ENCODE data around the gene ZNF296. TPM values are rescaled to one million over a fixed set of nuclear protein-coding genes. Genes with fewer than 3 reads are reported as not detected.

Gene ZNF296
- total RNA-seq, 1 experiment from 2014 or later: 3.9 TPM

DNA sequence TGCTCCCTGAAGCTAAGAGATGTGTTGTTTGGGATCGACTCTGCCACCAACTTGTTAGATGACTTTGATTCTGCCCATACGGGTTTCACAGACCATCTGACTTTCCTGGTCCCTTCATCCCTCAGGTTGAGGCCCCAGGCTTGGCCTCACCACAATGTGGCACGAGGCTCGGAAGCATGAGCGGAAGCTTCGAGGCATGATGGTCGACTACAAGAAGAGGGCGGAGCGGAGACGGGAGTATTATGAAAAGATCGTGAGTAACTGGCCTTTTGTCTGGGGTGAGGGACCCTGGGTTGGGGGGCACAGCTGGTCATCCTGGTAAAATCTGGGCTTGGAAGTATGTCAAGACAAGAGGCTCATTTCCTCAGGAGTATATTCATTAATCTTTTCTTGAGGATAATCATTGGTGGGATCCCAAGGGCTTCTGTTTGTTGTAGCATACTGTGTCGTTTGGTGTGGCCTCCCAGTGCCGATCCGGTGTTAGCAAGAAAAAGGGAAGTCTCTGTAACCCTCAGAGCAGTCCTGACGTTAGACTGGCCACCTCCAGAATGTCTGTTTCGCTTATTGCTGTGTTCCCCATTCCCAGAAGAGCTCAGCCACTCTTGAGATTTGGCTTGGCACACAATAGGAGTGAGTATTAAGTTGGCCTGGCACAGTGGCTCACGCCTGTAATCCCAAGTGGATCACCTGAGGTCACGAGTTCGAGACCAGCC is 36.1 kb downstream of the ZNF296 start:
- peak overlapping the region; percentile 98 for H3K4me2 ChIP-seq (ENCODE audit: low read depth, low read length, poor library complexity, severe bottlenecking)
- no peak overlapping the region for H2AFZ ChIP-seq (ENCODE audit: low read length)
- peaks cover 18% of the 10 kb centered on the region for H3K36me3 ChIP-seq (ENCODE audit: insufficient read depth, low read length)
- DNase-seq: no peak
- peak overlapping the region; percentile 100 for H3K9ac ChIP-seq (ENCODE audit: low read length)
- no peaks in the 10 kb centered on the region for H3K27me3 ChIP-seq (ENCODE audit: low read length)
- H3K9me3 ChIP-seq (ENCODE audit: low read length): no peaks in the 10 kb centered on the region
- peaks cover 29% of the 10 kb centered on the region for H3K4me1 ChIP-seq (ENCODE audit: low read length)
- no peaks in the 10 kb centered on the region for H3K9me2 ChIP-seq (replicated peaks; ENCODE audit: insufficient read depth, low read length)
- peak overlapping the region; percentile 99 for H3K4me3 ChIP-seq (ENCODE audit: low read length)
- peaks cover 57% of the 10 kb centered on the region for H3K79me2 ChIP-seq (ENCODE audit: low read length)
- H4K20me1 ChIP-seq (ENCODE audit: insufficient read depth, low read depth, low read length): peaks cover 32% of the 10 kb centered on the region
- no peak overlapping the region for H3K27ac ChIP-seq (ENCODE audit: low read length)

DNA sequence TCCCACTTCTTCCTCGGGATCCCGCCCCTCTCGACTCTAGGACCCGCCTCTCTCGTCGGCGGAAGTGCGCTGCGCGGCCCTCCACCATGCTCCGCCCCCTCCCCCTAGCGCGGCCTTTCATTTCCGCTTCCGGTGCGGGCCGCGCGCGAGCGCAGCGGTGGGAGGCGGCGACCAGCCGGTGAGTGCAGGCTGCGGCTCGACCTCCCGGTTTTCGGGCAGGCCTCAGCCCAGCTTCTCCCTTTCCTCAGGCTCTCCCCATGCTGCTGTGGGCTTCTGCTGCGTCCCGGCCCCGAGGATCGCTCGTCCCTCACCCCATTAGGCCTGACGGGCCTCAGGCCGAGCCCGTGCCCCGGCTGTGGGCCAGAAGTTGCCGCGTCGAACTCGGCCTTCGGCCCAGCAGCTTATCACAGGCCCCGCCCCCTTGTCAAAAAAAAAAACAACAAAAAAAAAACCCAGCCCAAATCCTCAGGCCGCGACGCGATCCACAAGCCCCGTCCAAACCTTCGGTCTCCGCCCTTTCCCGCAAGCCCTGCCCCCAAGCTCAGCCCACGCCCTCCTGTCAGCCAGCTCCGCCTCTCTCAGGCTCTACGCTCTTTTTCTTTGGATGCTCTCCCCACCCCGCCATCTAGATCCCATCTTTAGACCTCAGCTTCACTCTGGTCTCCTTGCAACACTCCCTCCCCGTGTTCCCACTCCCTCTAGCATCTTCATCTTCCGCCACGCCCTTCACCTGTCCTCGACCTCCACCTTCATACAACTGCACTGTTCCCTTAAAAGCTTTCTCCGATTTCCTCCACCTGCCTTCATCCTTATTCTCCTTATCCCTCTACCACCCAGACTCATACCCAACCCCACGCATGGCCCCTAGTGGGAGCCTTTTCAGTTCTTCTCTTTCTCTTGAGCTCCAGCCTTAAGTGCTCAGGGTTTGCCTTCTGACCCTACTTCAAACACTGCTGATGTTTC is 37.1 kb downstream of the ZNF296 start, which contains the start of gene CLASRP:
Gene CLASRP (plus strand): TSS at position 115 of the 963 bp plus-strand sequence. CDS start 1,168 bp downstream, outside the sequence.
- H3K36me3 ChIP-seq (ENCODE audit: insufficient read depth, low read length): peaks cover 18% of the 10 kb centered on the region
- peaks cover 32% of the 10 kb centered on the region for H4K20me1 ChIP-seq (ENCODE audit: insufficient read depth, low read depth, low read length)
- H3K4me2 ChIP-seq (ENCODE audit: low read depth, low read length, poor library complexity, severe bottlenecking): peak within 1 kb of the TSS; percentile 98
- no peaks in the 10 kb centered on the region for H3K9me3 ChIP-seq (ENCODE audit: low read length)
- H3K27me3 ChIP-seq (ENCODE audit: low read length): no peaks in the 10 kb centered on the region
- no peak within 1 kb of the TSS for H2AFZ ChIP-seq (ENCODE audit: low read length)
- H3K9ac ChIP-seq (ENCODE audit: low read length): peak within 1 kb of the TSS; percentile 100
- H3K9me2 ChIP-seq (replicated peaks; ENCODE audit: insufficient read depth, low read length): no peaks in the 10 kb centered on the region
- DNase-seq: peak; percentile 95
- H3K79me2 ChIP-seq (ENCODE audit: low read length): peaks cover 47% of the 10 kb centered on the region
- H3K4me1 ChIP-seq (ENCODE audit: low read length): peaks cover 21% of the 10 kb centered on the region
- peak within 1 kb of the TSS; percentile 71 for H3K27ac ChIP-seq (ENCODE audit: low read length)
- H3K4me3 ChIP-seq (ENCODE audit: low read length): peak within 1 kb of the TSS; percentile 99

DNA sequence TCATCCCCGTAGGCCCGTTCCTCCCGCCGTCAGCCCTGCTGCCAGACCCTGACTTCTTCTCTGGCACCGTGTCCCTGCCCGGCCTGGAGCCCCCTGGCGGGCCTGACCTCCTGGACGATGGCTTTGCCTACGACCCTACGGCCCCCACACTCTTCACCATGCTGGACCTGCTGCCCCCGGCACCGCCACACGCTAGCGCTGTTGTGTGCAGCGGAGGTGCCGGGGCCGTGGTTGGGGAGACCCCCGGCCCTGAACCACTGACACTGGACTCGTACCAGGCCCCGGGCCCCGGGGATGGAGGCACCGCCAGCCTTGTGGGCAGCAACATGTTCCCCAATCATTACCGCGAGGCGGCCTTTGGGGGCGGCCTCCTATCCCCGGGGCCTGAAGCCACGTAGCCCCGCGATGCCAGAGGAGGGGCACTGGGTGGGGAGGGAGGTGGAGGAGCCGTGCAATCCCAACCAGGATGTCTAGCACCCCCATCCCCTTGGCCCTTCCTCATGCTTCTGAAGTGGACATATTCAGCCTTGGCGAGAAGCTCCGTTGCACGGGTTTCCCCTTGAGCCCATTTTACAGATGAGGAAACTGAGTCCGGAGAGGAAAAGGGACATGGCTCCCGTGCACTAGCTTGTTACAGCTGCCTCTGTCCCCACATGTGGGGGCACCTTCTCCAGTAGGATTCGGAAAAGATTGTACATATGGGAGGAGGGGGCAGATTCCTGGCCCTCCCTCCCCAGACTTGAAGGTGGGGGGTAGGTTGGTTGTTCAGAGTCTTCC is 38.7 kb downstream of the ZNF296 start:
- peaks cover 21% of the 10 kb centered on the region for H3K4me1 ChIP-seq (ENCODE audit: low read length)
- no peaks in the 10 kb centered on the region for H3K9me3 ChIP-seq (ENCODE audit: low read length)
- H3K79me2 ChIP-seq (ENCODE audit: low read length): peaks cover 35% of the 10 kb centered on the region
- H4K20me1 ChIP-seq (ENCODE audit: insufficient read depth, low read depth, low read length): peaks cover 28% of the 10 kb centered on the region
- H3K4me2 ChIP-seq (ENCODE audit: low read depth, low read length, poor library complexity, severe bottlenecking): no peak overlapping the region
- no peak overlapping the region for H2AFZ ChIP-seq (ENCODE audit: low read length)
- no peaks in the 10 kb centered on the region for H3K9me2 ChIP-seq (replicated peaks; ENCODE audit: insufficient read depth, low read length)
- H3K4me3 ChIP-seq (ENCODE audit: low read length): no peak overlapping the region
- no peak for DNase-seq
- no peaks in the 10 kb centered on the region for H3K27me3 ChIP-seq (ENCODE audit: low read length)
- no peak overlapping the region for H3K27ac ChIP-seq (ENCODE audit: low read length)
- no peak overlapping the region for H3K9ac ChIP-seq (ENCODE audit: low read length)
- H3K36me3 ChIP-seq (ENCODE audit: insufficient read depth, low read length): peaks cover 18% of the 10 kb centered on the region

DNA sequence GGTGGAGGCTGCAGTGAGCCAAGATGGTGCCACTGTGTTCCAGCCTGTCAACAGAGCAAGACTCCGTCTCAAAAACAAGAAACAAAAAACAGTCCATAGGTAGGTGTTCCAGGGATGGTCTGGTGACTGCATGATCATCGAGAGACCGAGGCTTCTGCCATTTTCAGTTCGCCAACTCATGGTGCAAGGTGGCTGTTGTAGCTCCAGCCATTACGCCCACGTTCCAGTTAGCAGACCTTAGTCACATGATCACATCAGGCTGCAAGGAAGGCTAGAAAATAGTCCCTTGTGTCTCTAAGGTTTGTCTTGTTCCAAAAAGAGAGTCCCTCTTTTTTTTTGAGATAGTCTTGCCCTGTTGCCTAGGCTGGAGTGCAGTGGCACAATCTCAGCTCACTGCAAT is 40.5 kb downstream of the ZNF296 start:
- no peak overlapping the region for H2AFZ ChIP-seq (ENCODE audit: low read length)
- no peak overlapping the region for H3K27ac ChIP-seq (ENCODE audit: low read length)
- no peak overlapping the region for H3K4me2 ChIP-seq (ENCODE audit: low read depth, low read length, poor library complexity, severe bottlenecking)
- no peaks in the 10 kb centered on the region for H3K27me3 ChIP-seq (ENCODE audit: low read length)
- H3K4me1 ChIP-seq (ENCODE audit: low read length): peaks cover 20% of the 10 kb centered on the region
- H3K9ac ChIP-seq (ENCODE audit: low read length): no peak overlapping the region
- no peaks in the 10 kb centered on the region for H3K9me2 ChIP-seq (replicated peaks; ENCODE audit: insufficient read depth, low read length)
- no peak for DNase-seq
- H3K9me3 ChIP-seq (ENCODE audit: low read length): no peaks in the 10 kb centered on the region
- H3K36me3 ChIP-seq (ENCODE audit: insufficient read depth, low read length): peaks cover 8% of the 10 kb centered on the region
- no peak overlapping the region for H3K4me3 ChIP-seq (ENCODE audit: low read length)
- peaks cover 19% of the 10 kb centered on the region for H3K79me2 ChIP-seq (ENCODE audit: low read length)
- peaks cover 18% of the 10 kb centered on the region for H4K20me1 ChIP-seq (ENCODE audit: insufficient read depth, low read depth, low read length)

DNA sequence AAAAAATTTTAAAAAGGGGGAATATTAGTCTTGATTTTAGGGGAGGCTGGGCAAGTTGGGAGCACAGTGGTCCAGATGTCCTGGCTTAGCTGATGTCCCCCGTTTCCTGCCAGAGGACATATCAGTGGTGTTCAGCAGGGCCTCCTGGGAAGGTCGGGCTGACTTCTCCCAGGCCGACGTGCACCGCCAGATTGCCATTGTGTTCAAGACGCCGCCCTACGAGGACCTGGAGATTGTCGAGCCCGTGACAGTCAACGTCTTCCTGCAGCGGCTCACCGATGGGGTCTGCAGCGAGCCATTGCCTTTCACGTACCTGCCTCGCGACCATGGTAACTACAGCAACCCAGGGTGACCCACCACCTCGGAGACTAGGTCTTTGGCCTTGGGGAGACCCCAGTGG is 43.9 kb downstream of the ZNF296 start:
- no peaks in the 10 kb centered on the region for H3K27me3 ChIP-seq (ENCODE audit: low read length)
- no peak for DNase-seq
- no peaks in the 10 kb centered on the region for H3K36me3 ChIP-seq (ENCODE audit: insufficient read depth, low read length)
- H3K4me2 ChIP-seq (ENCODE audit: low read depth, low read length, poor library complexity, severe bottlenecking): no peak overlapping the region
- H4K20me1 ChIP-seq (ENCODE audit: insufficient read depth, low read depth, low read length): no peaks in the 10 kb centered on the region
- no peaks in the 10 kb centered on the region for H3K79me2 ChIP-seq (ENCODE audit: low read length)
- H3K4me1 ChIP-seq (ENCODE audit: low read length): no peaks in the 10 kb centered on the region
- no peak overlapping the region for H2AFZ ChIP-seq (ENCODE audit: low read length)
- no peak overlapping the region for H3K4me3 ChIP-seq (ENCODE audit: low read length)
- no peaks in the 10 kb centered on the region for H3K9me3 ChIP-seq (ENCODE audit: low read length)
- H3K27ac ChIP-seq (ENCODE audit: low read length): no peak overlapping the region
- no peak overlapping the region for H3K9ac ChIP-seq (ENCODE audit: low read length)
- H3K9me2 ChIP-seq (replicated peaks; ENCODE audit: insufficient read depth, low read length): no peaks in the 10 kb centered on the region

DNA sequence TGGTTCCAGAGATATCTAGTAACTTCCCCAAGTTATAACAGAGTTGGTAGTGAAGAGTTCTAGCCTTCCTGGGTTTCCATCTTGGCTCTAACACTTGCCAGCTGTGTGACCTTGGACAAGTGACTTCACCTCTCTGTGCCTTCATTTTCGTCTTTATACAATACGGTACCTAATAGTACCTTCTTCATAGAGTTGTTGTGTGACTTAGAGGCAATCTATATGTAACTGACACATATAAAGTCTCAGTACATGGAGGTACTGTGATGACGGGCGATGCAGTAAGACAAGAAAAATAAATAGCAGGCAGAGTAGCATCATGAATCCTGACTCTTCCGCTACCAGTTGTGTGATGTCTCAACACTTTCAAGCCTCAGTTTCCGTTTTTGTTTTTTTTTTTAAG is 45.5 kb downstream of the ZNF296 start:
- H4K20me1 ChIP-seq (ENCODE audit: insufficient read depth, low read depth, low read length): no peaks in the 10 kb centered on the region
- no peaks in the 10 kb centered on the region for H3K9me2 ChIP-seq (replicated peaks; ENCODE audit: insufficient read depth, low read length)
- H3K9ac ChIP-seq (ENCODE audit: low read length): no peak overlapping the region
- no peaks in the 10 kb centered on the region for H3K4me1 ChIP-seq (ENCODE audit: low read length)
- no peak for DNase-seq
- no peak overlapping the region for H3K4me3 ChIP-seq (ENCODE audit: low read length)
- no peaks in the 10 kb centered on the region for H3K27me3 ChIP-seq (ENCODE audit: low read length)
- H3K27ac ChIP-seq (ENCODE audit: low read length): no peak overlapping the region
- no peak overlapping the region for H3K4me2 ChIP-seq (ENCODE audit: low read depth, low read length, poor library complexity, severe bottlenecking)
- no peaks in the 10 kb centered on the region for H3K79me2 ChIP-seq (ENCODE audit: low read length)
- no peak overlapping the region for H2AFZ ChIP-seq (ENCODE audit: low read length)
- H3K36me3 ChIP-seq (ENCODE audit: insufficient read depth, low read length): no peaks in the 10 kb centered on the region
- H3K9me3 ChIP-seq (ENCODE audit: low read length): no peaks in the 10 kb centered on the region

DNA sequence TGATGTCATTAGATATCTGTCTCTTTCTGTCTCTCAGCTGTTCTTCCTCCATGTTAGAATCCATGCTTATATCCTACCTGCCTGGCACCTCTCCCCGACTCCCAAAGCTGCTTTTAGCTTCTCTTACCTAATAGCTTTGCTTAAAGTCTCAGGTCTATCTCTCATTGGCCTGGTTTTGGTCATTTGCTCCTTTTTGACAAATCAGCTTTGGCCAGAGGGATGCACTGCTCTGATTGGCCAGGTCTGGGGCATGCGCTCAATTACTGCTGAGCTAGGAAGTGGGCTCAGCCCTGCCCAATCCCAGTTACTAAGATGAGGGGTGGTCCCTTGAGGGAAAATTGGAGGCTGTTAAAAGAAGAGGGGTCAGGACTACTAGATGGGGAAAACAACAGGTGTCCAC is 48.9 kb downstream of the ZNF296 start:
- Histone ChIP-seq H3K9ac (ENCODE audit: low read length) (no peak overlapping the region), H3K27me3 (ENCODE audit: low read length) (no peaks in the 10 kb centered on the region), H2AFZ (ENCODE audit: low read length) (no peak overlapping the region), H3K36me3 (ENCODE audit: insufficient read depth, low read length) (no peaks in the 10 kb centered on the region), H3K79me2 (ENCODE audit: low read length) (no peaks in the 10 kb centered on the region), H3K4me1 (ENCODE audit: low read length) (no peaks in the 10 kb centered on the region), H3K9me3 (ENCODE audit: low read length) (no peaks in the 10 kb centered on the region), H3K27ac (ENCODE audit: low read length) (no peak overlapping the region), H3K9me2 (replicated peaks; ENCODE audit: insufficient read depth, low read length) (no peaks in the 10 kb centered on the region), H4K20me1 (ENCODE audit: insufficient read depth, low read depth, low read length) (no peaks in the 10 kb centered on the region), H3K4me2 (ENCODE audit: low read depth, low read length, poor library complexity, severe bottlenecking) (no peak overlapping the region), H3K4me3 (ENCODE audit: low read length) (no peak overlapping the region)
- no peak for DNase-seq

Measured in Karpas-422 (cell line).